ENCODE data around the gene LZTS2.

Gene LZTS2

GRCh38 chr10:101000127-101000914 lies 713 bp downstream of the LZTS2 start:
- Histone ChIP-seq H3K27ac (replicated peaks) (no peak overlapping the region), H3K4me3 (replicated peaks; ENCODE audit: insufficient read depth, low read length) (peak overlapping the region; percentile 21), H3K27me3 (ENCODE audit: insufficient read depth, poor library complexity, severe bottlenecking) (no peaks in the 10 kb centered on the region)
- TF ChIP-seq SPI1 (IDR thresholded peaks at IDR 0.05; ENCODE audit: borderline replicate concordance, low read depth): no peak
- no peak for TF ChIP-seq CTCF (IDR thresholded peaks at IDR 0.05; ENCODE audit: insufficient read depth, low read length)
- no peak for TF ChIP-seq POLR2AphosphoS5 (IDR thresholded peaks at IDR 0.05; ENCODE audit: low read depth)
- TF ChIP-seq REST (IDR thresholded peaks at IDR 0.05; ENCODE audit: insufficient replicate concordance, low read depth): no peak
- no peak for TF ChIP-seq GABPA (IDR thresholded peaks at IDR 0.05; ENCODE audit: low read depth)
- DNase-seq (ENCODE audit: low read depth in 1 of 2, low spot score in 1 of 2): no peak

GRCh38 chr10:101000915-101001658 lies 1.5 kb downstream of the LZTS2 start:
- TF ChIP-seq CTCF (IDR thresholded peaks at IDR 0.05; ENCODE audit: insufficient read depth, low read length) (no peak), GABPA (IDR thresholded peaks at IDR 0.05; ENCODE audit: low read depth) (no peak), REST (IDR thresholded peaks at IDR 0.05; ENCODE audit: insufficient replicate concordance, low read depth) (no peak), POLR2AphosphoS5 (IDR thresholded peaks at IDR 0.05; ENCODE audit: low read depth) (no peak), SPI1 (IDR thresholded peaks at IDR 0.05; ENCODE audit: borderline replicate concordance, low read depth) (no peak)
- no peaks in the 10 kb centered on the region for H3K27me3 ChIP-seq (ENCODE audit: insufficient read depth, poor library complexity, severe bottlenecking)
- H3K4me3 ChIP-seq (replicated peaks; ENCODE audit: insufficient read depth, low read length): no peak overlapping the region
- DNase-seq (ENCODE audit: low read depth in 1 of 2, low spot score in 1 of 2): no peak
- no peak overlapping the region for H3K27ac ChIP-seq (replicated peaks)

GRCh38 chr10:101001659-101002035 lies 2.0 kb downstream of the LZTS2 start:
- DNase-seq (ENCODE audit: low read depth in 1 of 2, low spot score in 1 of 2): no peak
- Histone ChIP-seq H3K27ac (replicated peaks) (no peak overlapping the region), H3K4me3 (replicated peaks; ENCODE audit: insufficient read depth, low read length) (no peak overlapping the region), H3K27me3 (ENCODE audit: insufficient read depth, poor library complexity, severe bottlenecking) (no peaks in the 10 kb centered on the region)
- TF ChIP-seq CTCF (IDR thresholded peaks at IDR 0.05; ENCODE audit: insufficient read depth, low read length): no peak
